Glomerular visceral epithelial cell (primary cell): ENCODE data around the gene SBF2.
A peak's percentile ranks its signal among the peaks of the same experiment; 100 is the strongest.

Experiments
- DNase-seq: peaks from one replicate; pipeline ENCODE4 v3.0.0-alpha.2; 2016; ENCODE audit errors: extremely low spot score

Gene SBF2

DNA sequence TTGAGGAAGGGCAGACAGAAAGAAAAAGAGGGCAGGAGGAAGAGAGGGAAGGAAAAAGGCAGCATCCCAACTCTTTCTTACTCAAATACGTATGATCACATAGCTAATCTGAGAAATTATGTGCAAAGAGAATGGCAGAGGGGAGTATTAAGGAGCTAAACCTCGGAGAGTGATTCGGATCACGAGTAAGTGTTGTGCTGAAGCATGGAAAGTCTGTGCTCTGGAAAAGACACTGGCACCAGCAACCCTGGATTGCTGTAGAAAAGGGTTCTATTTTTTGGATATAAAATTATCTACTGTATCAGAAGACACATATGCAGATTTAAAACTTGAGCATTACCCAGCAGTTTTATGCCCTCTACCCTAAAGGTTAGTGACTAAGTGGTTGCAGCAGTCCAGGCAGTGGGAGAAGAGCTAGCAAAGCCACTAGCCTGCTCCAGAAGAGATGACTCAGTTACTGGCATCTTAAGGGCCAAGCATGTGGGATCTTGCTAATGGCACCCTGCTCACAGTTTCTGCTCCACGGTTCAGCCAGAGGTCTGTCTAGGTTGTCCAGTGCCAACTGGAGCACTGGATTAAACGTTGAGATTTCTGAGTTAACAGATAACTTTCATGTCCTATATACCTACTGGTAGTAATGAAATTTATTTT is 478.4 kb downstream of the SBF2 start:
- DNase-seq = peak; percentile 41

DNA sequence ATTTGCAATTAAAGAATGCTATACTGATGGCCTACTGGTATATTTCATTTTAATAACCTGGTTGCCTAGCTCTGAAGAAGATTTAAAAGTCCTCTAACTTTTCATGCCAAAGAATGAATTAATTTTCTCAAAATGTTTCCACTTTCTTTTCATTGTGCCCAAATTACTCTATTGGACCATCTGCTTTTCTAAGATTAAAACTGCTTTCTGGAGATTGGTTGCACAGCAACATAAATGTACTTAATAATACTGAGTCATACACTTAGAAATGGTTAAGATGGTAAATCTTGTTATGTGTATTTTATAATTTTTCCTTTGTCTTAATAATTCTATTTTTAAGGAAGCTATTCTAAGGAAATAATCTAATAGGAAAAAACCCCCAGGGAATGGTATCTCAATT is 479.9 kb downstream of the SBF2 start:
- DNase-seq = no peak

DNA sequence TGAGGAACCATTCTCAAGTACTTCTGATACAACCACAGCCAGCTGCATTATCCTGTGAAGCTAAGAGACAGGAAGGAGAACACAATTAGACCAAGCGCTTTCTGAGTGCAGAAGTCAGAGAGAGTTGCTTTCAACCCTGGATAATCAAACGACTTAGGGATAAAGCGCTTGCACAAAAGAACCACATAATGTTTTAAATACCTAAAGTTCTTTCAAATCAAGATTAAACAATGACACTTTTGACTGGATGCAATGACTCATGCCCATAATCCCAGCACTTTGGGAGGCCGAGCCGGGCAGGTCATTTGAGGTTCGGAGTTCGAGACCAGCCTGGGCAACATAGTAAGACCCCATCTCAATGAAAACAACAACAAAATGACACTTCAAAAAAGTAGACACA is 485.1 kb downstream of the SBF2 start:
- DNase-seq = no peak

DNA sequence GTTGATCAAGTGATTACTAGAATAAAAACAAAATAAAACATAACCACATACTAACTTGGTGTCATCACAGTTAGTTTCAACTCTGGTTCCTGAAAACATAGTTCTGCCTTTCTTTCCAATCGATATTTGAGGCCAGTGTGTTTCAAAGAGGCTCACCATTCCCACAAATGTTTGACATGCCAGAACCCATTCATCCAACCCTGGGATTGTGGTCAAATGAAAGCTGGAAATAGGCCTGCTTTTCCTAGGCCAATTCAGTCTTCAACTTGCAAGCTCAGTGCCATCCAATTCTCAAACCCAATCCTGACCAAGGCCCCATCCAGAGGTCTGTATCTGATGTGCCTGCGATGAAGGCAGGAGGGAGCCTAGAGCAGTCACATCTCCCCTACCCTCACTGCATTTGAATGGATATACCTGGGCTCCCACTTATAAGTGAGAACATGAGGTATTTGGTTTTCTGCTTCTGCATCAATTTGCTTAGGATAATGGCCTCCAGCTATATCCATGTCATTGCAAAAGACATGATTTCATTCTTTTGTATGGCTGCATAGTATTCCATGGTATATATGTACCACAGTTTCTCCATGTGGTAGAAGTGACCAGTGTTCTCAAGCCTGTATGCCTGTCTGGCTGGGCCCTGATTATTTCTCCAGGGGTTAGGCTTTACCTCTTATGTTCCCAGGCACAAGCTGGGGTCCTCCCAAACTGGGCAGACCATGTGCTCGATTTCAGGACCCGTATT is 486.9 kb downstream of the SBF2 start:
- DNase-seq = no peak

DNA sequence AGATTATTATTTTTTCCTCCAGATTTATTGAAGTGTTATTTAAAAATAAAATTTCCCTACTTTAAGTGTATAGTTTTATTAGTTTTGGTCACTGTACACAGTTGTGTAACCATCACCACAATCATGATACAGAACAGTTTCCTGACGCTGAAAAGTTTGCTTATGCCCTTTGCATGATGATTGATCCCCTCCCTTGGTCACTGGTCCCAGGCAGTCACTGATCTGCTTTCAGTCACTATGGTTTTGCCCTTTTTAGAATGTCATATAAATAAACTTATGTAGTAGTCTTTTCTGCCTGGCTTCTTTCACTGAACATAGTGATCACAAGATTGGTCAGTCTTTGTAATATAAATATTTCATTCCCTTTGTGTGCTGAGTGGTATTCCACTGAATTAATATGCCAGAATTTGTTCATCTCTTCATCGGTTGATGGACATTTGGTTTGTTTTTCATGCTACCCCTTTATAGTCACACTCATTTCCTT is 489.6 kb downstream of the SBF2 start:
- no peak for DNase-seq

DNA sequence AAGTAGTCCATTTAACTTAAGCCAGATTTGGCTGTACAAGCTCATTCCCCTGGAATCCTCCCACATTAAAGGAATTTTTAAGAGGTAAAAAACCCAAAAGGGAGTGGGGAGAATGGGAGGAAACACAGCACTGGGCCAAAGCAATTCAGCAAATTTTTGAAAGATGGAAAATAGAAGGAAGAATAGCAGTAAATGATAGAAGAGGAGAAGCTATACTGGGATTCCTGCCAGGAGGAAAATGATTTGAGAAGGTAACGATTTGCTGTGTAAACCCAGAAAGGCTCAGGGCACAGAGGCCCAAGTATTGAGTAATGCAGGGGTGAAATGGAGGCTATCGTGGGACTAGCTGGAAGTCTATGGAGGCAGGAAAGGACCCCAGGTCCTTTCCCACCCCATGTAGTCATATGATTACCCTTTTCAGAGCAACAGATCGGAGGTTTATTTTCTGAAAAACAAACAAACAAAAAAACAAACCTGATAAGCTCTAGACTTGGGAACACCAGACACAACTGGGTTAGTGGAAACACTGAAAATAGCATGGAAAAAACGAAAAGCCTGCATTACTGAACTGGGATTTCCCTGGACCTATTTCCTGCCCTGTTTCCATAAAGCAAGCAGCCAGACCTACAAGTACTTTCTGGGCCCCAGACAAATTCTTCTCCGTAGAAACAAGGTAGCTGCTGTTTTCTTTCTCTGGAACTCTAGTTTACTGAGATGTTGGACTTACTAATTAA is 490.2 kb downstream of the SBF2 start:
- DNase-seq = no peak

DNA sequence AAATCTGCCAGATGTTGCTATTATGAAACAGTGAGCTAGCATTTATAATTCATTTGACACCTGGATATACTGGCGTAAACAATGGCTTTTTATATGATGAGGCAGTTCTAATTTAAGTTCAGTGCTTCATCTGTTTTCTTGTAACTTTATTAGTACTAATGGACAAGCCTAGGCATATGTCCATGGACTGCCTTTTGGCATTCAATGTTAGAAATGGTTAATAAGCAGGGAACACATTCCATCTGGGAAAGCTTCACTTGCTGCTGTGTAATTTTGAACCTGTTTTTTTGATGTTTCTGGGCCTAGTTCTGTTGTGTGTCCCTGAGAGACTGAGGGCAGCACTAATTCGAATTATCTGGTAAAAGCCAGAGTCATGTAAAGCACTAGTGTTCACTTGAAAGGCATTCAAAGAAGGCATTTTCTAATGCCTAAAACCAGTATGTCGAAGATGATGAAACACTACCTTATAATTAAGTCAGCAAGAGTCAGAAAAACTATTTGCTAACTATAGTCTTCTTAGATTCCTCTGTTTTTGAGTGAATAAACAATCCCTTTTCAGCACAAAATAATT is 491.6 kb downstream of the SBF2 start:
- DNase-seq = no peak

DNA sequence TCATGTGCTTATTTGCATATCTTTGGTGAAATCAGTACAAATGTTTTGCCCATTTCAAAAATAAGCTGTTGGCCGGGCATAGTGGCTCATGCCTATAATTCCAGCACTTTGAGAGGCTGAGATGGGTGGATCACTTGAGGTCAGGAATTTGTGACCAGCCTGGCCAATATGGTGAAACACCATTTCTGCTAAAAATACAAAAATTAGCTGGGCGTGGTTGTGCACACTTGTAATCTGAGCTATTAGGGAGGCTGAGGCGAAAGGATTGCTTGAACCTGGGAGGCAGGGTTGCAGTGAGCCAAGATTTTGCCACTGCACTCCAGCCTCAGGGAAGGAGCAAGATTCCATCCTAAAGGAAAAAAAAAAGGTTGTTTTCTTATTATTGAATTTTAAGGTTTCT is 494.1 kb downstream of the SBF2 start:
- no peak for DNase-seq

DNA sequence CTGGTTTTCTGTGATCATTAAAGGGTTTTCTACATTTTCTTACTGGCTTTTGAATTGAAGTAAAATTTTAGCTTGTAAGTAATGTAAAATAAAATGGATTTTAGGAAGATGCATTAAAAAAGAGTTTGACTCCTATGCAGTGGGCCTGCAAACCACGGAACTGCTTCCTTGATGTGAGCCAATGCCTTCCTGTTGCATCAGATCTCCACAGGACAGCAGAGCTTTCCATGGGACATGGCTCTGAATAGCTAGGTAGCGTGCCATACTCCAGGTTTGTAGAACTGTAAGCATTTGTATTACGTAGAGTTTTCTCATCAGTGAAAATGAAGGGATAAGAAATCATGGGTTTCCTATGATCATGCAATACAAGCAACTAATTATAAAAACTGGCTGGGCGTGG is 496.7 kb downstream of the SBF2 start:
- no peak for DNase-seq

DNA sequence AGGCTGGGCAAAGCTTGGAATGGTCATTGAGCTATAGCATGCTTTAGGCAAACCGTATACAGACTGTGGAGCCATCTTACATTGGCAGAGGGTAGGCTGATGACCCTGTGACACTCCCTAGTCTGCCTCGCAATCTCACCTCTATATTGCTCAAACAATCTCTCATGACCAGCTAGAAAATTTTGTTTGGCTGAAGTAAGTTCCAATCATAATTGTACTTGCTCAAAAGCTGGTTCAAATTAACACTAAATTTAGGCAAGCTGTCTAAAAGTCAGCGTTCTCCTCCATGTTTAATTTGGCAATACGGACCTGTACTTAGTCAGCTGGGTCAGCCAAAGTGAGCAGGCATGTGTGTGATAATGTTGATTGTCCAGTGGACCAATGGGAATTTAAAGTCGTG is 497.2 kb downstream of the SBF2 start:
- DNase-seq = no peak

DNA sequence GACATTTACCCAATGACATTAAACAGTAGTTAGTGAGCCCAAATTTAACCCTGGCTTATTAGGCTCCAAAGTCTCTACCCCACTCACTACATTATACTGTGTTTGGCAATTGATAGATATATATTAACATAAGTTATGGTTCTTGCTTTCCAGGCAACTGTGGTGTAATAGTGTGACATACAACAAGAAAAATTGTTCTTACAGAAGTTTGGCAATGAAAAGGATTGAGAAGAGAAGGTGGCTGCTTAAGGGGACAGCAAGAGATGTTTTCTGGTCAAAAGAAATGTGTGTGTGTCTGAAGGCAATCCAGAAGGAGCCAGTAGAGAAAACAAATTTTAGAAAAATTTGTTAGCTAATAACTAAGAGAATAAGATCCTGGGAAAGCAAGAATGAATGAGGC is 497.8 kb downstream of the SBF2 start:
- no peak for DNase-seq

DNA sequence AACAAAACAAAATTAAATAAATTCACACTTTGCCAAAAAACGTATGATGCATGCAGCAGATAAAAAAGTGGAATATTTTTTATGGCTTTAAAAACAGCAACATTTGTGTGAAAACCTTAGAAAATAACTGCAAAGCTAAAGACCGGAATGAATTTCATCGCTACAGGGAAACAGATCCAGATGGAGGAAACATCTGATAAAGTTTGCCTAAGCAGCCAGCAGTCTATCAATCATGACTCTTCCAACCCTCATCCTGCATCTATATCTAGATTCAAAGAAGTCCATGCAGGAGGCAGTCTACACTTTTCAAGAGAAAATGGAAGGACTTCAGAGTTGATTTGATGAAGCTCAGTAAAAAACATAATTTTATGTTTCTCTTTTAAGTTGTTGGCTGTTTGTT is 503.3 kb downstream of the SBF2 start:
- no peak for DNase-seq

DNA sequence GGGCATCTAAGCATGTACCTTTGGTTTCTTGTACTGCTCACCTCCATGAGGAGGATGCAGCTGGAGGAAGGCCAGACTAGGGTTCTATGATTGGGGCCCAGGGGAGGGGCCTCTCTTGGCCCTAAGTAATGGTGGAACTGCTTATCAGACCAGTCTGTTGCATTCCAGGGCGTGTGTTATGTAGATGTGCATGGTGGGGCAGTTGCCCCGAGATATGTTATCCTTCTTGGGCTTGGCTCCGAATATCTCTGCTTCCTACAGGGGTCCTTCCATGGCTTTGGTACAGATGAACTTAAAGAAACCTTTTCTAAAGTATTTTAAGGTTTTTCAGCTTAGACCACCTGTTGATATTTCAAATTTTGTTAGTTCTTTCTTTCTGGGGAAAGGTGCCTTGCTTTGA is 504.1 kb downstream of the SBF2 start:
- no peak for DNase-seq

DNA sequence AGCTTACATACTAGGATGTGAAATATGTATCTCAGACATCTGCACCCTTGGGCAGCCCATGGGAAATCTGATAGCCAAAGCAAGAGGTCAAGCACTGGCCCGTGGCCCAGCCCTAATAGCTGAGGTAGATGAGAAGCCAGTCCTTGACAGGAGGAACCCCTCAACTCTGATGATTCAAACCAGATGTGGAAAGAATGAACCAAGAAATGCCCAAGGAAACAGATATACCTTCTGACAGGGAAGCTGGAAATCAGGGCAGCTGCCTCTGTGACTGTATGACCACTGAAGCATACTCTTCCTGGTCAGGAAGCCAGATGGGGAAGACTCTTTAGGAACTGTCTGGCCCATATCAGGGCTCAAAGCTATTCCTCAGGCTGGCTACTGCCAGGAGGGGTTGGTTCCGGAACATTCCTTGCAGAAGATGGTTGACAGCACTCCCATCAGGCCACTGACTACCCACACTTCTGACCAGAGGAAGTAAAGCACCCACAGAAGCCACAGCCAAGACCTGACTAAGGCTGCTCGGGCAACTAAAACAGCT is 506.0 kb downstream of the SBF2 start:
- peak; percentile 99 for DNase-seq

DNA sequence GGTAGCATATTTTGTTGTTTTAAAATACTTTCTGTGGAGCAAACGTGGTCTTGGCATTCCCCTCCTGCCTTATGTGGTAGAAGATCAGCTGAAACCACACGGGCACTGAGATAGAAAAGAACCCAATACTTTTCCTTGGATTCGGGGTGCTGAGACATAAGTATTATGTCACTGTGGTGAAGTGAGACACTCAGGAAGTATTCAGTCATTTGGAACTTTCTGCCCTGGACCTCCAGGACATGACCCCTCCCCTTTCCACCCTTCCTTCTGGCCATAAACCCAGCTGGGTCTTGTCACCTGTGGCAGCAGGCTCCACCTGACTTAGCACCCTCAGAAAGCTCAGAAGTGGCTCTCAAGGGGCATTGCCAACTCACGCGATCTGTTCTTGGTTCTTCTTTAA is 506.8 kb downstream of the SBF2 start:
- DNase-seq = peak; percentile 76

DNA sequence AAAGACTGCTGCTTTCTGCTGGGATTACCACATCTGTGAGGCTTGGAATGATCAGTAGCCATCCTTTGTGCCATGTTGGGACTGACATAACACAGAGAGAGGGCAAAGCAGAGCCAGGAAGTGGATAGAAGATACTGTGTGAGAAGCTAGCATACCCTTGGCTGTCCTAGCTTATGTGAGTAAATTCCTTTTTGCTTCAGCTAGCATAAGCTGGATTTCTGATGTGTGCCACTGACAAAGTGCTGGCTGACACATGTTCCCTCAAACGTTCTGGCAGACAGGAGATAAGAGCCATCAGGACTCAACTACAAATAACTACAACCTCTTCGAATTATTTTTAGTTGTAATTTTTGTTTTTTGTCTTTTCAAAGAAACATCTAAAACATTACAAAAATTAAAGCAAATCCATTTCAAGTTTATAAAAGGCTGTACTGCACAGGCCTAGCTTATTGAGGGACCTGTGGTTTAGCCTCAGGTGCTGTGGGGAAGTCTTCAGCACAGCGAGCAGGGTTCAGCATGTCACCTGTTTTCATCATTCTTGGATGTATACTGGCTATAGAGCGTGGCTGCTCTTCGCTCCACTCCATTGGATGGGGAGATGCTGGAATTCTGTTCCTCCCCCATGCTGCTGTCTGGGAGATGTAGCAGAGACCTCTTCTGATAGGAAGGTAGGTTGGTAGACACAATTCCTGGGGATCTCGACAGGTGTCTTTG is 509.3 kb downstream of the SBF2 start:
- DNase-seq = no peak

DNA sequence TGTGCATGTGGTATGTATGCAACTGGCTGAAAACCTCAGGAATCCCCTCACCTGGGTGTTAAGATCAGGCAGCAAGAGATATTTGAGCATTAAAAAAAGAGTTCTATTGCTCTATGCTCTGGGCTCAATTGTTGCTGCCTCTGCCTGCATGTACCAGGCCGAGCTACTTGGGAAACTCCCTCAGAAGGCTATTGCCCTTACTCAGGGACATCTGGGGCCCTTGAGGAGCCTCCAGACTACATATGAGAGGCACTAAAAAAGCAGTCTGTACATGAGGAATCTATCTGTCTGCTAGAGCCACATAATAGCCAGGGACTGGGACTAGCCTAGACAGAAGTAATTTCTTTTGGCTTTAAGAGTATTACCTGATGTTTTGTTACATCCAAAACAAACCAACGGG is 510.0 kb downstream of the SBF2 start:
- DNase-seq = no peak

DNA sequence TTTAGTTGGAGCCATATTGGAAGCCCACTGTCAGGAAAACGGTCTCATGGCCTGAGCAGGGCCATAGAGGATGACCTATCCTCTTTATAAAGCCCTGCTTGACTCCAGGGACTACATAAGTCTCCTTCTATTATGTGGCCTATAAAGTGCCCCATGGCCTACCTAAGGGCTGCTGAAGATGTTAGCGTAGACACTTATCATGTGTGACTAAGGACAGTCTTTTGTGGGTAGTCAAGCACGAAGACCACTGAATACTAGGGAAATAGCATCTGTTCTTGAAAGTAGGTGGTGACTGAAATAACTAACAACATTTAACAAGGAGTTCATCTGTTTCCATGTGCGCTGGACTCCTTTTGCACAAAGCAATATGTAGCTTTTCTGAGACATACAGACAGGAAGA is 513.1 kb downstream of the SBF2 start:
- DNase-seq = no peak

DNA sequence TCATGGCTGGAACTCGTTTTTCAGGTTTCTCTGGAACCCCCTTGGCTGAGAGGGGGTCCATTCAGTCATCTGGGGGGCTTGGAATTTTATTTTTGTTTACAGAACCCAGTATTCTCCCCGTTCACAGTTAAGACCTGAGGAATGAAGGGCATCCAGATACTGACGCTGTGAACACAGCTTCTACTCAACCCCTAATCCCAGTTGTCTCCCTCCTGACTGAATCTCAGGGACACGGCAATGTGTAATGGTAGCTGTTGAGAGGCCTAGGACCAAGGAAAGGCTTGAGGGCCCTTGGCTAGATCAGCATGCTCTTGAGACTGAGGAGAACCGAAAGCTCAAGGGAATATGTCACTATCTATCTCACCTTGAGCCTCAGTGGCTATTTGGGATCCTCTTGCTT is 516.5 kb downstream of the SBF2 start:
- no peak for DNase-seq

DNA sequence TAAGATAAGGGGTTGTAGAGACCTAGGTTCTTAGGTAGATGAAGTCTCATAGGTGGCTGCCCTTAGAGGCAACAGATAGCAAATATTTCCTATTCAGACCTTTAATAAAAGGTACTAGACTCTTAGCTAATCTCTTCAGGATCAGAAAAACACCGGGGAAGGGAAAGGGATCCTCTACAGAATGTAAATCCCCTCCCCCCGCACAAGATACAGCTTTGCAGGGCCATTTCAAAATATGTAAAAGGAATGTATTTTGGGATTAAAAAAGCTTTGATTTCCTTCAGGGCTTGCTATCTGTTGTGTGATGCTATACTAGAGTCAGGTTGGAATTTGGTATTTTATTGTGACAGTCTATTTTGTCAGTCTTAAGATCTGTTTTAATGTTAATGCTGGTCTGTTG is 517.0 kb downstream of the SBF2 start:
- DNase-seq = no peak

DNA sequence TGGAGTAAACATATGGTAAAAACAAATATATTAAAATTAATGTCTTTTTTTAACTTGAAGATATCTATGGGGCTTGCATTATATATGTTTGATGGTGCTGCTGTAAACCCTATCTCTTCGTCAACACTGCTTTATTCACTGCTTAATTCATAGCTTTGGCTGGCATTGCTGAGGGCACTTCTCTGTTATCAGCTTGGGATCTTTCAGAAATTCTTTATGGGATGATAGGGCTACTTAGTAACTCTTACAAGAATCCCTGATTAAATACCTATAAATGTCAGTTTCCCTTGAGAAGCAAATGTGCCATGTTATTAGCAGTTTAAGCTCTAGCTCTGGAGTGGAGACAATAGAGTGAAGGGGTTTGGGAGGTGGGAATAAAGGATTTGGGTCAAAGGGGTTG is 517.8 kb downstream of the SBF2 start:
- no peak for DNase-seq

DNA sequence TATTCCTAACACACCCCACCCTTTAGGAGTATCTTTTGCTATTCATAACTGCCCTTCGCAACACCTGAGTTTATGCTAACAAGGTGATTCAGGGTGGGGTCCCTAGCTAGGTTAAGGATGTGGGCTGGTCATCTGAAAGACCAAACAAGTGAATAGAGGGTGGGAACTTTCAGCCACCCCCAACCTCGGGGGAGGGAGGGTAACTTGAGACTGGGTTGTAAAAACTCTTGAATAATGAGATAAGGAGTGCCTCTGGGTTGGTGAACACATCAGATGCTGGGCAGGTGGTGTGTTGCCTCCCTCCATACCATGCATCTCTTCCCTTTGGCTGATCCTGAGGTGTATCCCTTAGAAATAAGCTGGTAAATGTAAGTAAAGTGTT is 518.6 kb downstream of the SBF2 start:
- no peak for DNase-seq
